MM.1S (cell line): Measurements from ENCODE around the gene PRSS38.

Experiments
- DNase-seq: peaks from one replicate; pipeline ENCODE4 v3.0.0-alpha.2; 2015
- H2AFZ ChIP-seq: fragments of 300-600 bp; sonication (generic); 2 replicates; pipeline ENCODE4 v1.6.0; 2016; ENCODE audit warnings: antibody characterized with exemption, low read length
- H3F3A ChIP-seq: fragments of 300-600 bp; sonication (generic); 2 replicates; pipeline ENCODE4 v1.6.1; 2016; ENCODE audit warnings: mild to moderate bottlenecking, antibody characterized with exemption, low read length, moderate library complexity, mixed read lengths; ENCODE audit not compliant: insufficient read depth
- H3K27ac ChIP-seq: fragments of 300-600 bp; sonication (generic); 2 replicates; pipeline ENCODE4 v1.5.1; 2016; ENCODE audit warnings: mild to moderate bottlenecking, low read length
- H3K27me3 ChIP-seq: fragments of 300-600 bp; sonication (generic); replicated peaks from 2 replicates; pipeline ENCODE4 v1.6.0; 2016; ENCODE audit warnings: low read length; ENCODE audit not compliant: insufficient read depth
- H3K36me3 ChIP-seq: fragments of 300-600 bp; sonication (generic); replicated peaks from 2 replicates; pipeline ENCODE4 v1.6.1; 2016; ENCODE audit warnings: mild to moderate bottlenecking, low read length, mixed read lengths; ENCODE audit not compliant: insufficient read depth
- H3K4me1 ChIP-seq: fragments of 300-600 bp; sonication (generic); 2 replicates; pipeline ENCODE4 v1.6.1; 2016; ENCODE audit warnings: low read length, mixed read lengths
- H3K4me2 ChIP-seq: fragments of 300-600 bp; sonication (generic); 2 replicates; pipeline ENCODE4 v1.6.0; 2016; ENCODE audit warnings: low read depth, low read length
- H3K4me3 ChIP-seq: fragments of 300-600 bp; sonication (generic); 2 replicates; pipeline ENCODE4 v1.5.1; 2016; ENCODE audit warnings: low read length, mixed read lengths
- H3K79me2 ChIP-seq: fragments of 300-600 bp; sonication (generic); 2 replicates; pipeline ENCODE4 v1.6.1; 2016; ENCODE audit warnings: mixed run types, low read length, mixed read lengths
- H3K9ac ChIP-seq: fragments of 300-600 bp; sonication (generic); 2 replicates; pipeline ENCODE4 v1.6.1; 2016; ENCODE audit warnings: low read length, mixed read lengths
- H3K9me2 ChIP-seq: fragments of 300-600 bp; sonication (generic); replicated peaks from 2 replicates; pipeline ENCODE4 v1.6.1; 2016; ENCODE audit warnings: mild to moderate bottlenecking, low read length, mixed read lengths; ENCODE audit not compliant: insufficient read depth
- H3K9me3 ChIP-seq: fragments of 300-600 bp; sonication (generic); replicated peaks from 2 replicates; pipeline ENCODE4 v1.6.1; 2016; ENCODE audit warnings: mild to moderate bottlenecking, low read length, mixed read lengths; ENCODE audit not compliant: insufficient read depth
- H4K20me1 ChIP-seq: fragments of 300-600 bp; sonication (generic); 2 replicates; pipeline ENCODE4 v1.6.1; 2016; ENCODE audit warnings: mild to moderate bottlenecking, low read length, moderate library complexity, mixed read lengths; ENCODE audit not compliant: insufficient read depth
- EZH2 ChIP-seq: fragments of 300-600 bp; sonication (generic); optimal IDR thresholded peaks from 2 replicates; pipeline ENCODE3; 2017; ENCODE audit warnings: low read depth, mild to moderate bottlenecking, antibody characterized with exemption, low read length, mixed read lengths
- EZH2phosphoT487 ChIP-seq: fragments of 300-600 bp; sonication (generic); IDR thresholded peaks from 2 replicates; pipeline ENCODE4 v1.6.1; 2018; ENCODE audit warnings: antibody characterized with exemption, low read length
- TF ChIP-seq, protein P1 (sequence below): fragments of 300-600 bp; sonication (generic); IDR thresholded peaks from 2 replicates; pipeline ENCODE4 v1.5.1; 2016; ENCODE audit warnings: antibody characterized with exemption, low read length, mixed read lengths

PRSS38 gene

GRCh38 chr1:227799756-227800155 lies 15.7 kb upstream of the PRSS38 start:
- no peaks in the 10 kb centered on the region for H3F3A ChIP-seq

GRCh38 chr1:227803933-227804332 lies 11.5 kb upstream of the PRSS38 start:
- H3K9me2 ChIP-seq, result no peaks in the 10 kb centered on the region
- H3K4me1 ChIP-seq, result no peaks in the 10 kb centered on the region
- no peak overlapping the region for H3K9ac ChIP-seq
- H3K4me2 ChIP-seq, result no peak overlapping the region
- DNase-seq, result no peak
- no peaks in the 10 kb centered on the region for H3K9me3 ChIP-seq
- no peaks in the 10 kb centered on the region for H3F3A ChIP-seq
- no peaks in the 10 kb centered on the region for H4K20me1 ChIP-seq
- no peaks in the 10 kb centered on the region for H3K27me3 ChIP-seq
- no peaks in the 10 kb centered on the region for H3K36me3 ChIP-seq
- no peaks in the 10 kb centered on the region for H3K79me2 ChIP-seq
- no peak overlapping the region for H3K27ac ChIP-seq
- H2AFZ ChIP-seq, result no peak overlapping the region
- no peak overlapping the region for H3K4me3 ChIP-seq
- TF ChIP-seq, protein P1, sequence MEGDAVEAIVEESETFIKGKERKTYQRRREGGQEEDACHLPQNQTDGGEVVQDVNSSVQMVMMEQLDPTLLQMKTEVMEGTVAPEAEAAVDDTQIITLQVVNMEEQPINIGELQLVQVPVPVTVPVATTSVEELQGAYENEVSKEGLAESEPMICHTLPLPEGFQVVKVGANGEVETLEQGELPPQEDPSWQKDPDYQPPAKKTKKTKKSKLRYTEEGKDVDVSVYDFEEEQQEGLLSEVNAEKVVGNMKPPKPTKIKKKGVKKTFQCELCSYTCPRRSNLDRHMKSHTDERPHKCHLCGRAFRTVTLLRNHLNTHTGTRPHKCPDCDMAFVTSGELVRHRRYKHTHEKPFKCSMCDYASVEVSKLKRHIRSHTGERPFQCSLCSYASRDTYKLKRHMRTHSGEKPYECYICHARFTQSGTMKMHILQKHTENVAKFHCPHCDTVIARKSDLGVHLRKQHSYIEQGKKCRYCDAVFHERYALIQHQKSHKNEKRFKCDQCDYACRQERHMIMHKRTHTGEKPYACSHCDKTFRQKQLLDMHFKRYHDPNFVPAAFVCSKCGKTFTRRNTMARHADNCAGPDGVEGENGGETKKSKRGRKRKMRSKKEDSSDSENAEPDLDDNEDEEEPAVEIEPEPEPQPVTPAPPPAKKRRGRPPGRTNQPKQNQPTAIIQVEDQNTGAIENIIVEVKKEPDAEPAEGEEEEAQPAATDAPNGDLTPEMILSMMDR, result no peak
- no peak for TF ChIP-seq EZH2
- no peak for TF ChIP-seq EZH2phosphoT487

More at GRCh38 chr1:227799756-227800155, 15.7 kb upstream of the PRSS38 start:
- Histone ChIP-seq H3K9me2 (no peaks in the 10 kb centered on the region), H3K27me3 (no peaks in the 10 kb centered on the region), H2AFZ (no peak overlapping the region), H4K20me1 (no peaks in the 10 kb centered on the region), H3K9ac (no peak overlapping the region), H3K4me1 (no peaks in the 10 kb centered on the region), H3K27ac (no peak overlapping the region), H3K9me3 (no peaks in the 10 kb centered on the region), H3K4me2 (no peak overlapping the region), H3K4me3 (no peak overlapping the region), H3K79me2 (no peaks in the 10 kb centered on the region), H3K36me3 (no peaks in the 10 kb centered on the region)
- no peak for TF ChIP-seq EZH2phosphoT487
- TF ChIP-seq, protein P1, result no peak
- TF ChIP-seq EZH2, result no peak
- DNase-seq, result no peak

DNA sequence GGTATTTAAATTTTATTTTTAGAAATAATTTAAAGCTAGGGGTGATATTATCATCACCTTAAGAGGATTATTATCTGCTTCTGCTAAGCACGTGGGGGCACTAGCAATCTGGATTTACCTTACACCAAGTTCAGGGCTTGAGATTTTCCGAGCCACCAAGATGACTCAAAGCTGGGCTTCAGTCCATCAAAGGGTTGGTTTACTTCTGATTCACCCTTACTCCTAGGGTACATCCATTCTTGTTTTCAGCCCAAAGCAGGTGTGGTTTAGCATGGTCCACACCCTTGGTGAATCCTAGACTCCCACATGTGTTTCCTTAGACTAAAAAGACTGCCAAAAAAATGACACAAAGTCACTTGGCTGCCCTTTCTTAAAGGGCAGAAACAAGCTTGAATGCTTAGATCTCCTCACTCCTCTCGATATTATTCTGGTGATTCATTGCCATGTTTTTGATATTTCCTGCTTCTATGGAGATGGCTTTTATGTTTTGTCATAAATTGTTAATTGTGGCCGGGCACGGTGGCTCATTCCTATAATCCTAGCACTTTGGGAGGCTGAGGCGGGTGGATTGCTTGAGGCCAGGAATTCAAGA lies 9.8 kb upstream of the PRSS38 start:
- no peak overlapping the region for H3K9ac ChIP-seq
- no peak overlapping the region for H2AFZ ChIP-seq

More for the DNA sequence above, 9.8 kb upstream of the PRSS38 start:
- H3F3A ChIP-seq, result no peaks in the 10 kb centered on the region
- H3K36me3 ChIP-seq, result no peaks in the 10 kb centered on the region
- no peaks in the 10 kb centered on the region for H3K9me3 ChIP-seq
- H3K4me1 ChIP-seq, result no peaks in the 10 kb centered on the region
- no peak overlapping the region for H3K4me2 ChIP-seq
- H4K20me1 ChIP-seq, result no peaks in the 10 kb centered on the region
- DNase-seq, result no peak
- no peak overlapping the region for H3K4me3 ChIP-seq
- TF ChIP-seq EZH2phosphoT487 (no peak), EZH2 (no peak)
- TF ChIP-seq, protein P1, result no peak
- no peaks in the 10 kb centered on the region for H3K27me3 ChIP-seq
- H3K27ac ChIP-seq, result no peak overlapping the region
- H3K79me2 ChIP-seq, result no peaks in the 10 kb centered on the region
- H3K9me2 ChIP-seq, result no peaks in the 10 kb centered on the region
